Right atrium auricular region (tissue), 2 donors: ENCODE data around the gene PITPNM3. TPM values are rescaled to one million over a fixed set of nuclear protein-coding genes. Genes with fewer than 3 reads are reported as not detected.

Source experiments
- DNase-seq: peaks from one replicate; pipeline ENCODE4 v3.0.0-alpha.2; 2019; ENCODE audit warnings: low spot score
- H3K27ac ChIP-seq, 2 donors: fragments of 200-600 bp; sonication (generic); 1 replicate in 1 of 2; 2 replicates in 1 of 2; pipeline ENCODE4 v1.5.1; 2016 to 2019
- H3K27me3 ChIP-seq, 2 donors: fragments of 200-600 bp; sonication (generic); one replicate each; pipeline versions ENCODE4 v1.5.1 to v1.6.0; 2017 to 2019
- H3K36me3 ChIP-seq: fragments of 200-600 bp; sonication (generic); one replicate; pipeline ENCODE4 v1.5.1; 2016
- H3K4me1 ChIP-seq, 2 donors: fragments of 200-600 bp; sonication (generic); one replicate each; pipeline versions ENCODE4 v1.5.1 to v1.6.0; 2017 to 2019
- H3K4me3 ChIP-seq, 2 donors: fragments of 200-600 bp; sonication (generic); 1 replicate in 1 of 2; 2 replicates in 1 of 2; pipeline ENCODE4 v1.5.1; 2017 to 2019; ENCODE audit warnings: mild to moderate bottlenecking in 1 of 2, moderate library complexity in 1 of 2
- H3K9me3 ChIP-seq, 2 donors: fragments of 200-600 bp; sonication (generic); one replicate each; pipeline ENCODE4 v1.5.1; 2019
- CTCF ChIP-seq, 2 donors: fragments of 200-600 bp; sonication (generic); IDR thresholded peaks; one replicate each; pipeline ENCODE4 v1.5.1; 2019; ENCODE audit warnings: antibody characterized with exemption in 2 of 2
- total RNA-seq, 2 donors: library from RNA; depleted of rRNA; stranded (reverse); fragments of >200 nt; gene quantifications; one replicate each; pipeline ENCODE4 v1.1.0, GENCODE V29; 2016

Gene PITPNM3
- total RNA-seq, 2 donors from 2014 or later = 0.56 to 1.2 TPM

GRCh38 chr17:6580625-6581024, 24.3 kb upstream of the PITPNM3 start:
- no peak for DNase-seq
- Histone ChIP-seq H3K9me3 (peaks cover 0 to 6% of the 10 kb centered on the region in 2 donors), H3K36me3 (peaks cover 27% of the 10 kb centered on the region), H3K27me3 (no peaks in the 10 kb centered on the region), H3K4me1 (peaks cover 0 to 1% of the 10 kb centered on the region in 2 donors), H3K27ac (no peak overlapping the region), H3K4me3 (no peak overlapping the region)
- TF ChIP-seq CTCF (IDR thresholded peaks at IDR 0.05) = no peak

GRCh38 chr17:6578491-6578890, 22.1 kb upstream of the PITPNM3 start:
- Histone ChIP-seq H3K27ac (no peak overlapping the region), H3K4me3 (no peak overlapping the region), H3K36me3 (peaks cover 13% of the 10 kb centered on the region), H3K4me1 (peaks cover 0 to 11% of the 10 kb centered on the region in 2 donors), H3K9me3 (no peaks in the 10 kb centered on the region), H3K27me3 (no peaks in the 10 kb centered on the region)
- no peak for TF ChIP-seq CTCF (IDR thresholded peaks at IDR 0.05)
- DNase-seq = no peak

- H3K36me3 ChIP-seq = peaks cover 13% of the 10 kb centered on the region
- no peak for TF ChIP-seq CTCF (IDR thresholded peaks at IDR 0.05)
- DNase-seq = no peak
These were observed 21.4 kb upstream of the PITPNM3 start for GRCh38 chr17:6577686-6578263.

GRCh38 chr17:6576038-6576785, 19.9 kb upstream of the PITPNM3 start:
- Histone ChIP-seq H3K27ac (no peak overlapping the region), H3K4me3 (no peak overlapping the region)
- no peak for TF ChIP-seq CTCF (IDR thresholded peaks at IDR 0.05)

More at GRCh38 chr17:6577686-6578263, 21.4 kb upstream of the PITPNM3 start:
- Histone ChIP-seq H3K27ac (no peak overlapping the region), H3K9me3 (no peaks in the 10 kb centered on the region), H3K4me3 (no peak overlapping the region), H3K27me3 (no peaks in the 10 kb centered on the region), H3K4me1 (peaks cover 0 to 11% of the 10 kb centered on the region in 2 donors)

GRCh38 chr17:6575596-6575988, 19.2 kb upstream of the PITPNM3 start:
- Histone ChIP-seq H3K9me3 (no peaks in the 10 kb centered on the region), H3K36me3 (peaks cover 9% of the 10 kb centered on the region), H3K27me3 (no peaks in the 10 kb centered on the region), H3K27ac (no peak overlapping the region), H3K4me1 (peaks cover 0 to 11% of the 10 kb centered on the region in 2 donors), H3K4me3 (no peak overlapping the region)
- DNase-seq = no peak
- no peak for TF ChIP-seq CTCF (IDR thresholded peaks at IDR 0.05)

More at GRCh38 chr17:6576038-6576785, 19.9 kb upstream of the PITPNM3 start:
- Histone ChIP-seq H3K4me1 (peaks cover 0 to 11% of the 10 kb centered on the region in 2 donors), H3K36me3 (peaks cover 9% of the 10 kb centered on the region), H3K27me3 (no peaks in the 10 kb centered on the region), H3K9me3 (no peaks in the 10 kb centered on the region)
- DNase-seq = no peak
